Vagina (tissue), 2 donors: ENCODE data around the gene GJA5.

ENCODE experiments used
- CTCF ChIP-seq, 3 experiments: fragments of 450-650 bp in 2 of 3; fragments of 200-600 bp in 1 of 3; sonication (generic) in 1 of 3; IDR thresholded peaks; one replicate each; pipeline ENCODE4 v1.5.1; 2017 to 2019; ENCODE audit warnings: antibody characterized with exemption in 3 of 3, mild to moderate bottlenecking in 2 of 3, moderate library complexity in 2 of 3
- POLR2A ChIP-seq, 2 donors: fragments of 450-650 bp; IDR thresholded peaks; one replicate each; pipeline ENCODE4 v1.6.1; 2017; ENCODE audit warnings: antibody characterized with exemption in 2 of 2, mild to moderate bottlenecking in 2 of 2, moderate library complexity in 2 of 2

- no peak for TF ChIP-seq CTCF (IDR thresholded peaks at IDR 0.05)
- no peak for TF ChIP-seq POLR2A (IDR thresholded peaks at IDR 0.05)
These were observed 3.1 kb downstream of the GJA5 start for GRCh38 chr1:147757015-147757990.
